Measurements from ENCODE around the gene BACH1. TPM values are rescaled to one million over a fixed set of nuclear protein-coding genes. Genes with fewer than 3 reads are reported as not detected.
"Not testable (repeated sequence)": the region's sequence is repeated elsewhere in the genome, so short reads cannot be mapped to it uniquely, and the experiment has no call there.

Gene BACH1
- total RNA-seq, result 10 to 100 TPM; 27.3 to 28.2 TPM

- Mint-ChIP-seq H3K4me1 (ENCODE audit: low read depth) (peaks cover 71% of the 10 kb centered on the region), H3K9me3 (peaks cover 15% of the 10 kb centered on the region), H3K36me3 (ENCODE audit: low read depth) (peaks cover 19% of the 10 kb centered on the region), H3K27ac (peak within 1 kb of the TSS; percentile 94), H3K27me3 (no peaks in the 10 kb centered on the region), H3K4me3 (peak within 1 kb of the TSS; percentile 87)
- DNase-seq (peak; percentile 88), ATAC-seq (peak; percentile 65)
- peak; percentile 28 for TF ChIP-seq CTCF (IDR thresholded peaks at IDR 0.05)
- intact Hi-C loops (cut with micrococcal nuclease), result loop anchor here (5.0 kb wide), 1 partner anchor 101 kb away; no protein-coding TSS in a partner anchor
- POLR2A ChIA-PET, result interaction anchor here (0.7 to 3.9 kb wide), 10 partner anchors 8 to 298 kb away, joined by 3 to 50 read pairs (median 5); partner anchors contain the start of gene CCT8
- CTCF ChIA-PET, result interaction anchor here (0.7 to 1.5 kb wide), 8 partner anchors 14 to 224 kb away, joined by 3 to 4 read pairs (median 3); no protein-coding TSS in a partner anchor
These were observed at the start of gene BACH1 for GRCh38 chr21:29298348-29299045. Gene BACH1, plus strand, starts transcription at chr21:29298922. Its CDS starts 22,359 bp downstream, at chr21:29321281.

GRCh38 chr21:29249289-29249688 lies 49.4 kb upstream of the BACH1 start:
- peaks cover 11% of the 10 kb centered on the region for H3K36me3 Mint-ChIP-seq (ENCODE audit: low read depth)
- H3K4me1 Mint-ChIP-seq (ENCODE audit: low read depth), result peaks cover 11% of the 10 kb centered on the region
- DNase-seq; H3K27me3 Mint-ChIP-seq; CTCF ChIA-PET; POLR2A ChIA-PET; ATAC-seq; H3K4me3 Mint-ChIP-seq; intact Hi-C loops (cut with micrococcal nuclease); H3K27ac Mint-ChIP-seq: not testable (repeated sequence)
- H3K9me3 Mint-ChIP-seq, result peaks cover 14% of the 10 kb centered on the region

GRCh38 chr21:29250636-29251035 lies 48.1 kb upstream of the BACH1 start:
- Mint-ChIP-seq H3K27ac (no peak overlapping the region), H3K27me3 (peaks cover 8% of the 10 kb centered on the region), H3K36me3 (ENCODE audit: low read depth) (peaks cover 13% of the 10 kb centered on the region), H3K9me3 (peaks cover 20% of the 10 kb centered on the region), H3K4me1 (ENCODE audit: low read depth) (peaks cover under 1% of the 10 kb centered on the region), H3K4me3 (no peak overlapping the region)
- ChIA-PET POLR2A (interaction anchor here (0.7 kb wide), 1 partner anchor 152 kb away, joined by 3 read pairs; no protein-coding TSS in a partner anchor), CTCF (no interaction called here)
- ATAC-seq (no peak), DNase-seq (no peak)
- intact Hi-C loops (cut with micrococcal nuclease), result no loop called here
- TF ChIP-seq CTCF (IDR thresholded peaks at IDR 0.05), result no peak

- ATAC-seq; H3K27me3 Mint-ChIP-seq; POLR2A ChIA-PET; intact Hi-C loops (cut with micrococcal nuclease); DNase-seq; H3K4me1 Mint-ChIP-seq (ENCODE audit: low read depth); H3K4me3 Mint-ChIP-seq; H3K27ac Mint-ChIP-seq: not testable (repeated sequence)
- CTCF ChIA-PET, result interaction anchor here (1.0 kb wide), 1 partner anchor 29 kb away, joined by 3 read pairs; no protein-coding TSS in a partner anchor
- Mint-ChIP-seq H3K36me3 (ENCODE audit: low read depth) (peaks cover 13% of the 10 kb centered on the region), H3K9me3 (peaks cover 20% of the 10 kb centered on the region)
These were observed 44.9 kb upstream of the BACH1 start for GRCh38 chr21:29253861-29254260.

- ChIA-PET POLR2A (interaction anchor here (0.6 kb wide), 1 partner anchor 12 kb away, joined by 3 read pairs; no protein-coding TSS in a partner anchor), CTCF (no interaction called here)
- no peak overlapping the region for H3K4me3 Mint-ChIP-seq
- no peak for TF ChIP-seq CTCF (IDR thresholded peaks at IDR 0.05)
- no peaks in the 10 kb centered on the region for H3K4me1 Mint-ChIP-seq (ENCODE audit: low read depth)
- H3K9me3 Mint-ChIP-seq, result peaks cover 20% of the 10 kb centered on the region
- H3K27ac Mint-ChIP-seq, result no peak overlapping the region
- H3K27me3 Mint-ChIP-seq, result peaks cover 6% of the 10 kb centered on the region
- no peak for ATAC-seq
- intact Hi-C loops (cut with micrococcal nuclease), result no loop called here
- no peak for DNase-seq
- peaks cover 13% of the 10 kb centered on the region for H3K36me3 Mint-ChIP-seq (ENCODE audit: low read depth)
These were observed 44.2 kb upstream of the BACH1 start for GRCh38 chr21:29254550-29254949.
